Astrocyte (in vitro differentiated cells and primary cell): ENCODE results near the gene NLGN1. TPM values are rescaled to one million over a fixed set of nuclear protein-coding genes. Genes with fewer than 3 reads are reported as not detected.

ENCODE experiments used
- DNase-seq: peaks from one replicate; pipeline ENCODE4 v3.0.0-alpha.2; 2010; ENCODE audit warnings: low read depth
- FAIRE-seq: peaks from 2 replicates; lab custom pipeline; 2011; peaks lifted over from hg19 to GRCh38; lab: Jason Lieb, UNC
- H2AFZ ChIP-seq: 2 replicates; pipeline ENCODE4 v1.6.0; 2012; ENCODE audit warnings: low read depth, low read length, inconsistent platforms
- H3K27ac ChIP-seq: 2 replicates; pipeline ENCODE4 v1.5.1; 2011; ENCODE audit warnings: low read depth, low read length, inconsistent platforms
- H3K27me3 ChIP-seq: 2 replicates; pipeline ENCODE4 v1.6.0; 2011; ENCODE audit warnings: low read length, inconsistent platforms; ENCODE audit not compliant: insufficient read depth
- H3K36me3 ChIP-seq: 2 replicates; pipeline ENCODE4 v1.5.1; 2011; ENCODE audit warnings: low read length, inconsistent platforms; ENCODE audit not compliant: insufficient read depth
- H3K4me1 ChIP-seq: 2 replicates; pipeline ENCODE4 v1.5.1; 2011; ENCODE audit warnings: low read length, inconsistent platforms; ENCODE audit not compliant: insufficient read depth
- H3K4me2 ChIP-seq: 2 replicates; pipeline ENCODE4 v1.6.0; 2012; ENCODE audit warnings: low read length, inconsistent platforms
- H3K4me3 ChIP-seq: 2 replicates; pipeline ENCODE4 v1.5.1; 2011; ENCODE audit warnings: low read depth, mild to moderate bottlenecking, low read length, inconsistent platforms; ENCODE audit not compliant: insufficient read depth
- H3K79me2 ChIP-seq: 2 replicates; pipeline ENCODE4 v1.6.0; 2012; ENCODE audit warnings: mild to moderate bottlenecking, low read length, inconsistent platforms; ENCODE audit not compliant: insufficient read depth
- H3K9ac ChIP-seq: 2 replicates; pipeline ENCODE4 v1.6.0; 2012; ENCODE audit warnings: mild to moderate bottlenecking, low read length, inconsistent platforms
- H3K9me3 ChIP-seq: 2 replicates; pipeline ENCODE4 v1.5.1; 2012; ENCODE audit warnings: low read depth, mild to moderate bottlenecking, low read length, inconsistent platforms; ENCODE audit not compliant: insufficient read depth
- H4K20me1 ChIP-seq: 2 replicates; pipeline ENCODE4 v1.6.0; 2012; ENCODE audit warnings: low read length, inconsistent platforms; ENCODE audit not compliant: insufficient read depth
- H3K27ac Mint-ChIP-seq: one replicate; pipeline ENCODE4 v1.8.0; 2021; ENCODE audit warnings: mild to moderate bottlenecking, mixed read lengths; ENCODE audit not compliant: unreplicated experiment
- H3K27me3 Mint-ChIP-seq: one replicate; pipeline ENCODE4 v1.8.0; 2021; ENCODE audit warnings: low read depth, mixed read lengths; ENCODE audit not compliant: unreplicated experiment
- H3K36me3 Mint-ChIP-seq: one replicate; pipeline ENCODE4 v1.8.0; 2021; ENCODE audit warnings: low read depth, mixed read lengths; ENCODE audit not compliant: unreplicated experiment
- H3K4me1 Mint-ChIP-seq: one replicate; pipeline ENCODE4 v1.8.0; 2021; ENCODE audit warnings: low read depth, mixed read lengths; ENCODE audit not compliant: unreplicated experiment
- H3K4me3 Mint-ChIP-seq: one replicate; pipeline ENCODE4 v1.8.0; 2021; ENCODE audit warnings: mild to moderate bottlenecking, moderate library complexity, mixed read lengths; ENCODE audit not compliant: unreplicated experiment
- H3K9me3 Mint-ChIP-seq: one replicate; pipeline ENCODE4 v1.8.0; 2021; ENCODE audit warnings: mild to moderate bottlenecking, mixed read lengths; ENCODE audit not compliant: unreplicated experiment
- CTCF ChIP-seq: IDR thresholded peaks from 2 replicates; pipeline ENCODE4 v1.5.1; 2011; ENCODE audit warnings: low read depth, mild to moderate bottlenecking, inconsistent platforms, low read length, moderate library complexity; ENCODE audit not compliant: insufficient read depth
- EZH2 ChIP-seq: IDR thresholded peaks from 2 replicates; pipeline ENCODE4 v1.6.1; 2012; ENCODE audit warnings: mild to moderate bottlenecking, low read length, inconsistent platforms; ENCODE audit not compliant: insufficient read depth
- total RNA-seq: library from RNA; stranded (reverse); gene quantifications from 2 replicates; pipeline ENCODE4 v1.2.1, GENCODE V29; 2021

Gene NLGN1
- total RNA-seq, 1 donor from 2014 or later, result 1.2 TPM

- no peak overlapping the region for H3K4me3 ChIP-seq
Measured at GRCh38 chr3:173825730-173826129, 428.2 kb downstream of the NLGN1 start.

GRCh38 chr3:173826416-173826815 lies 428.9 kb downstream of the NLGN1 start:
- Histone ChIP-seq H3K36me3 (no peaks in the 10 kb centered on the region), H3K4me2 (no peak overlapping the region), H3K27me3 (no peaks in the 10 kb centered on the region), H3K9ac (no peak overlapping the region), H3K9me3 (no peaks in the 10 kb centered on the region), H4K20me1 (no peaks in the 10 kb centered on the region), H2AFZ (no peak overlapping the region), H3K27ac (no peak overlapping the region), H3K4me1 (peaks cover 12% of the 10 kb centered on the region), H3K79me2 (no peaks in the 10 kb centered on the region), H3K4me3 (no peak overlapping the region)
- no peaks in the 10 kb centered on the region for H3K36me3 Mint-ChIP-seq
- H3K27me3 Mint-ChIP-seq, result no peaks in the 10 kb centered on the region
- no peak overlapping the region for H3K27ac Mint-ChIP-seq
- no peak for TF ChIP-seq CTCF
- TF ChIP-seq EZH2, result no peak
- peak; percentile 30 for DNase-seq
- no peak overlapping the region for H3K4me3 Mint-ChIP-seq
- H3K9me3 Mint-ChIP-seq, result no peaks in the 10 kb centered on the region
- peaks cover 15% of the 10 kb centered on the region for H3K4me1 Mint-ChIP-seq
- FAIRE-seq, result no peak

More at GRCh38 chr3:173825730-173826129, 428.2 kb downstream of the NLGN1 start:
- Mint-ChIP-seq H3K27me3 (no peaks in the 10 kb centered on the region), H3K27ac (no peak overlapping the region), H3K36me3 (no peaks in the 10 kb centered on the region), H3K4me3 (no peak overlapping the region), H3K9me3 (no peaks in the 10 kb centered on the region), H3K4me1 (peaks cover 15% of the 10 kb centered on the region)
- H3K79me2 ChIP-seq, result no peaks in the 10 kb centered on the region
- no peak overlapping the region for H3K9ac ChIP-seq
- H3K4me1 ChIP-seq, result peaks cover 12% of the 10 kb centered on the region
- no peaks in the 10 kb centered on the region for H3K9me3 ChIP-seq
- no peaks in the 10 kb centered on the region for H3K27me3 ChIP-seq
- H4K20me1 ChIP-seq, result no peaks in the 10 kb centered on the region
- FAIRE-seq, result peak; percentile 83
- no peak for TF ChIP-seq EZH2
- TF ChIP-seq CTCF, result no peak
- H3K36me3 ChIP-seq, result no peaks in the 10 kb centered on the region
- no peak overlapping the region for H3K4me2 ChIP-seq
- H3K27ac ChIP-seq, result no peak overlapping the region
- no peak overlapping the region for H2AFZ ChIP-seq
- peak; percentile 47 for DNase-seq

GRCh38 chr3:173826901-173827609 lies 429.5 kb downstream of the NLGN1 start:
- Histone ChIP-seq H3K36me3 (no peaks in the 10 kb centered on the region), H3K9me3 (no peaks in the 10 kb centered on the region), H3K4me2 (peak overlapping the region; percentile 53), H3K27me3 (no peaks in the 10 kb centered on the region), H3K79me2 (no peaks in the 10 kb centered on the region), H3K9ac (no peak overlapping the region), H2AFZ (no peak overlapping the region), H3K4me3 (no peak overlapping the region), H4K20me1 (no peaks in the 10 kb centered on the region), H3K27ac (no peak overlapping the region), H3K4me1 (peaks cover 12% of the 10 kb centered on the region)
- Mint-ChIP-seq H3K4me1 (peaks cover 15% of the 10 kb centered on the region), H3K9me3 (no peaks in the 10 kb centered on the region), H3K36me3 (no peaks in the 10 kb centered on the region), H3K27ac (no peak overlapping the region), H3K4me3 (no peak overlapping the region), H3K27me3 (no peaks in the 10 kb centered on the region)
- TF ChIP-seq EZH2, result no peak
- TF ChIP-seq CTCF, result no peak
- DNase-seq, result peak; percentile 83
- FAIRE-seq, result peak; percentile 17
